ENCODE results near the gene EP300. TPM values are rescaled to one million over a fixed set of nuclear protein-coding genes. Genes with fewer than 3 reads are reported as not detected.

The EP300 gene
- total RNA-seq, 1 donor from 2014 or later: 47.7 TPM

- Histone ChIP-seq H3K9me3 (no peaks in the 10 kb centered on the region), H3K27me3 (no peaks in the 10 kb centered on the region), H3K27ac (no peak overlapping the region), H3K36me3 (peaks cover 10 to 21% of the 10 kb centered on the region in 2 donors), H3K4me3 (no peak overlapping the region), H3K4me1 (peaks cover 4 to 5% of the 10 kb centered on the region in 2 donors)
- intact Hi-C loops (cut with DNase I): no loop called here
- no peak for TF ChIP-seq CTCF (IDR thresholded peaks at IDR 0.05)
- DNase-seq (ENCODE audit: low spot score in 2 of 2): no peak
These were observed 114.3 kb downstream of the EP300 start for GRCh38 chr22:41206719-41207118.

DNA sequence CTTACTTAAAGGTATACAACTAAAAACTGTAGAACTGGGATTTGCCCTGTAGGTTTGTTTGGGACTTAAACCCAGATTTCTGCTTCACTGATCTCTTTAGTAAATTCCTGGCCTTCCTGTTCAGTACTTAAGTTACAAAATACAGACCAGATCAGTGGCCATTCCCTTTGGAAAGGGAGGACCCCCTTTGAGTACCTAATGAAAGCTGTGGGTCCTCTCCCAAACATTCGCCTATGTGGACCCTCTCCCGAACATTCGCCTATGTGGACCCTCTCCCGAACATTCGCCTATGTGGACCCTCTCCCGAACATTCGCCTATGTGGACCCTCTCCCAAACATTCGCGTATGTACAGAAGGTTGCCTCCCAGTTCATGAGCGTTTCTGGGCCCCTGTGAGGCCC is 123.0 kb downstream of the EP300 start:
- intact Hi-C loops (cut with DNase I): no loop called here
- Histone ChIP-seq H3K4me3 (no peak overlapping the region), H3K27me3 (no peaks in the 10 kb centered on the region), H3K36me3 (peaks cover 21 to 57% of the 10 kb centered on the region in 2 donors), H3K9me3 (no peaks in the 10 kb centered on the region), H3K27ac (no peak overlapping the region), H3K4me1 (no peaks in the 10 kb centered on the region)
- TF ChIP-seq CTCF (IDR thresholded peaks at IDR 0.05): no peak
- no peak for DNase-seq (ENCODE audit: low spot score in 2 of 2)

DNA sequence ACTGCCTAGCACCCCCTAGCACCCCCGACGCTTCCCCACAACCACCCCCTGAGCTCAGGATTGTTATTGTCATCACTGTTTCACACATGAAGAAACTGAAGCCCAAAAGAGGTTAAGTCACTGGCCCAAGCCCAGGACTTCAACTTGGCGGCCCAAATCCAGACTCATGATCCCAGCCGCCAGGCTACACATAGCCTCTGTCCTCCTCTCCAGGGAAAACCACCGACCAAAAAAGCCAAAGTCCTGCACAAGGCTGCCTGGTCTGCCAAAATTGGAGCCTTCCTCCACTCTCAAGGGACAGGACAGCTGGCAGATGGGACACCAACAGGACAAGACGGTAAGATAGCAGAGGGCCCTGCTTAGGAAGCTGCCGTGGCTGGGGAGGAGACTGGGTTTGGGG is 123.5 kb downstream of the EP300 start:
- no peak for DNase-seq (ENCODE audit: low spot score in 2 of 2)
- H3K27me3 ChIP-seq: no peaks in the 10 kb centered on the region
- intact Hi-C loops (cut with DNase I): no loop called here
- H3K36me3 ChIP-seq: peaks cover 18 to 57% of the 10 kb centered on the region in 2 donors
- TF ChIP-seq CTCF (IDR thresholded peaks at IDR 0.05): no peak
- H3K4me1 ChIP-seq: no peaks in the 10 kb centered on the region
- H3K4me3 ChIP-seq: no peak overlapping the region
- H3K27ac ChIP-seq: no peak overlapping the region
- H3K9me3 ChIP-seq: no peaks in the 10 kb centered on the region

- Histone ChIP-seq H3K4me1 (no peaks in the 10 kb centered on the region), H3K36me3 (peaks cover 26 to 65% of the 10 kb centered on the region in 2 donors), H3K27me3 (no peaks in the 10 kb centered on the region), H3K27ac (peak overlapping the region in 1 of 2 donors; percentile 33), H3K4me3 (no peak overlapping the region), H3K9me3 (no peaks in the 10 kb centered on the region)
- no peak for DNase-seq (ENCODE audit: low spot score in 2 of 2)
- TF ChIP-seq CTCF (IDR thresholded peaks at IDR 0.05): no peak
- intact Hi-C loops (cut with DNase I): no loop called here
These were observed 124.6 kb downstream of the EP300 start for GRCh38 chr22:41216984-41217383.

DNA sequence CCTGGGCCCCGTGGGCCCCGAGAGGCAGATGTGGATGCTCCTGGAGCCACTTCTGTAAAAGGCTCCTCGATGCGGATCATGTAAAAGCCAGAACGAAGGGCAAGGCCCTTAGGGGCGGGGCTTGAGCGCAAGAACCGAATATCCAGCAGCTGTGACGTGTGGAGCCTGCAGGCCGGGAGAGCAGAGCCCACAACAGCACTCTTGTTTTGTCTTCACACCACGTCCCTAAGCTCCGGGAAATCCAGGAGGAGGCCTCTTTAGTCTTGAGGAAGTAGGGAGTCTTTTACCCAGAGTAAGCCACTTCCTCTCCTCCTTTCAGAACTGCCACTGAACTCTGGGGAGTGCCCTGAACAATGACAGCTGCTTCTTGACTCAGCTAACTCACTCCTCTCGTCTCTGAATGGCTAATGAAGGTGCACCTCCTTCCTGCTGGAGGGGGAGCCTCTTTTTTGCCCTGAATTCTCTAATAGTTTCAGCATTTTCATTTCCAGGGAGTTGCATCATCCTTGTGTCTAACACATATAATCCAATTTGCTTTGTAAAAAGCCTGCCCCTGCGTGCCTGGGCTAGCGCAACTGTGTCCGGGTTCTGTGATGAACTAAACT is 125.3 kb downstream of the EP300 start:
- intact Hi-C loops (cut with DNase I): no loop called here
- Histone ChIP-seq H3K4me1 (no peaks in the 10 kb centered on the region), H3K9me3 (no peaks in the 10 kb centered on the region), H3K36me3 (peaks cover 30 to 66% of the 10 kb centered on the region in 2 donors), H3K27me3 (no peaks in the 10 kb centered on the region), H3K4me3 (no peak overlapping the region), H3K27ac (peak overlapping the region in 1 of 2 donors; percentile 36)
- peak; percentile 23 to 74 for DNase-seq (ENCODE audit: low spot score in 2 of 2)
- no peak for TF ChIP-seq CTCF (IDR thresholded peaks at IDR 0.05)
